ENCODE results near the gene CBR1.

Gene CBR1

DNA sequence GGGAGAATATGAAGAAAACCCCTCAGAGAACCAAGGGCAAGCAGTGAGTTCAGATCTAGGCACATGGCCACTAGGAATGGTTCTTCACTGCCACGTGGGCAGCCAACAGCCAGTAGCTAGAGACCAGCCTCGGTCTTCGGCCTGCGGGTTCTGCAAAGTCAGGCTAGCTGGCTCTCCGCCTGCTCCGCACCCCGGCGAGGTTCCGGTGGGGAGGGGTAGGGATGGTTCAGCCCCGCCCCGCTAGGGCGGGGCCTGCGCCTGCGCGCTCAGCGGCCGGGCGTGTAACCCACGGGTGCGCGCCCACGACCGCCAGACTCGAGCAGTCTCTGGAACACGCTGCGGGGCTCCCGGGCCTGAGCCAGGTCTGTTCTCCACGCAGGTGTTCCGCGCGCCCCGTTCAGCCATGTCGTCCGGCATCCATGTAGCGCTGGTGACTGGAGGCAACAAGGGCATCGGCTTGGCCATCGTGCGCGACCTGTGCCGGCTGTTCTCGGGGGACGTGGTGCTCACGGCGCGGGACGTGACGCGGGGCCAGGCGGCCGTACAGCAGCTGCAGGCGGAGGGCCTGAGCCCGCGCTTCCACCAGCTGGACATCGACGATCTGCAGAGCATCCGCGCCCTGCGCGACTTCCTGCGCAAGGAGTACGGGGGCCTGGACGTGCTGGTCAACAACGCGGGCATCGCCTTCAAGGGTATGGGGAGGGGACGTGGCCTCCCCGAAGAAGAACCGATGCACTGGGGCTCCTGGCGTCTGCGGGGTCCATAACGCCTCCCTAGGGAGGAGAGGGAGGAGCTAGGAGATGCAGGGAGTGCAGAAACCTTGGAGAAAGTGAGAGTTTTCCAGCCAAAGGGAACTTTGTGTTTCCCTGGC is at the start of gene CBR1:
Gene CBR1, plus strand, starts transcription at position 312 of the 871 bp plus-strand sequence. Its CDS starts 92 bp downstream, at position 404.
- peak; percentile 67 for DNase-seq

DNA sequence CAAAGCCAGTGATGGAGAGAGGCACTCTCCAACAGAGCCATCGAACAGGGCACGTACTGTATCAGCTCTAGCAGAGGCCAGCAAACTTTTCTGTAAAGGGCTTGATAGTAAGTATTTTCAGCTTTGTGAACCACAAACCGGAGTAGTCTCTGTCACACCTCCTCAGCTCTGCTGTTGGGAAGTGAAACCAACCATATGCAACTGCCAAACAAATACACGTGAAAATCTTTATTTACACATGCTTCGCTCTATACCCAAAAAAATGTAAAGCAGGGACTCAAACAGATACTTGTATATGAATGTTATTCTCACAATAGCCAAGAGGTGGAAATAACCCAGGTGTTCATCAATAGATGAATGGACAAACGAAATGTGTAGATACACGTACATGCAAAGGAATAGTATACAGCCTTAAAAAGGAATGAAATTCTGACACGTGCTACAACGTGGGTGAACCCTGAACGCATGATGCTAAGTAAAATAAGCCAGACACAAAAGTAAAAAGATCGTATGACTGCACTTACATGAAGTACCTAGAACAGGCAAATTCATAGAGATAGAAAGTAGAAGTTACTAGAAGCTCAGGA is 48.5 kb upstream of the CBR1 start:
- DNase-seq: no peak

DNA sequence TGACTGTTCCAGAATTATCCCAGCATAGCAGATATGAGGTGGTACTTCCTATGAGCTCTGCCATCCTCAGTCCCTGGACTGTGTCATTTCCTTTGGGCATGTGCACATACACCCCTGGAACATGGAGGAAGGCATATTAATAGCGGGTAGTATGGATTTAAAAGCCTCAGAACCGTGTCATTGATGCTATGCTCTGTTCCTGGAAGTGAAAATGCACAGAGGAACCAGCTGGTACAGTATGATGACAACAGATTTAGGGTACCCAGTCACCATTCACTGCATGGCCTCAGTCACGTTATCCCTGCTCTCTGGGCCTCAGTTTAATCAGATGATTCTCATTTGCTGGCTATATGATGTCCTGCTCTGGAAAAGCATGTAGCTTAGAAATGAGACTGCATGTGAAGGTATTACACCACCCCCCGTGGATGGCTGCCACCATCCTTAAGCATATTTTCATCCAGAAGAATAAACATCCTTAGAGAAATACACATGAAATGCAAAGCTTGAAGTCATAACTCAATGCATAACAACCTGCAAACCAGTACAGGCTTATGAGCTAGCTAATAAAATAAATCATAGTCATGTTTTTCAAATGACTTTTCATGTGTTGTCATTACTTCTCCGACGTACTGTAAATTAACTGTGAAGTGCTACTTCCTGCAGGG is 47.3 kb upstream of the CBR1 start:
- DNase-seq: no peak

DNA sequence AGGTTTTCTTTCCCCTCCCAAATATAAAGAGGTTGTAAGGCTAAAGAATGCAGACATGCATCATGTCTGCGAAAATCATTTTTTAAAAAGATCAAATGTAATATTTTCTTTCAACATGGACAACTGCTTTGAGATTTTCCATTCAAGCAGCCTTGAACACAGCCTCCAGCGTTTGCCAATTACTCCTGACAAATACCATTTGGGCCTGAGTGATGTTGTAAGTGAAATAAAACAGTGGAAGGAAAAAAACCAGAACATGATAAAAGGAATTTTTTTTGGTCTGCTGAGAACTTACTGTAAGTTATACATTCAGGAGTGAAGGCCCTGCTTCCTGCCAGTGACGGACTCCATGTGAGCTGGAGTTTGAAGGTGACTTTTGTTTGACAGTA is 46.7 kb upstream of the CBR1 start:
- DNase-seq: no peak

DNA sequence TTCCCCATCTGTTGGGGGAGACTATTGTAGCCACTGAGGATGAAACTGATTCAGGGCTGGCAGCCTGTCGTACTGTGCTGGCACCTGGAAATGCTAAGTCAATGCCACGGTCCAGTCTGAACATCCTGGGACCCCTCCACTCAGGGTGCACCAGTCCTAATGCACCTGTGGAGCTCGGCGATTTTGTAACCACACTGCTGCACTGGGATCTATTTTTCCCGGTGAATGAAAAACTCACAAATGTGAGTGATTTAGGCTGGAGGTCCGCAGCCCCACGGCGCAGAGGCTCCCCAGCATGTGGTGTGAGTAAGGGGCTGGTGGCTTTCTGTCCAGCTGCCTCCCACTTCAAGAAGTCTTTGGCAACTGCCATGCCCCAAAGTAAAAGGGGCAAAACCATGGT is 45.0 kb upstream of the CBR1 start:
- DNase-seq: no peak

DNA sequence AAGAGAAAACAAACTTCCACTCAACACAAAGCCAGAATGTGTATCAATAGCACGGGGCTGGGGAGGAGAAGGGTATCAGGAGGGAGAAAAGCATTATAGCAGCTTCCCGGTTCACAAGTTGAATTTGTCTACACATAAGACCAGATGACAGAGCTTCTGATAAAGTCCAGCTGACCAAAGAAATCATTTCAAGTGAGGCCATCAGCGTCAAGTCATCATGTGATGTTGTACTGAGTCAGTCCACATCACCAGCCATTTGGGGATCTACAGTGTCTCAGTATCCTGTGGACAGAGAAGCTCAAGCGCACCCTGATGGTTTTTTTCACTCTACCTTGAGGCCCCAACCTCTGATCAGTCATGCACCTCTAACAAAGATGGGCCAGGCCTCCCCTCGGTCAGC is 42.5 kb upstream of the CBR1 start:
- DNase-seq: no peak

DNA sequence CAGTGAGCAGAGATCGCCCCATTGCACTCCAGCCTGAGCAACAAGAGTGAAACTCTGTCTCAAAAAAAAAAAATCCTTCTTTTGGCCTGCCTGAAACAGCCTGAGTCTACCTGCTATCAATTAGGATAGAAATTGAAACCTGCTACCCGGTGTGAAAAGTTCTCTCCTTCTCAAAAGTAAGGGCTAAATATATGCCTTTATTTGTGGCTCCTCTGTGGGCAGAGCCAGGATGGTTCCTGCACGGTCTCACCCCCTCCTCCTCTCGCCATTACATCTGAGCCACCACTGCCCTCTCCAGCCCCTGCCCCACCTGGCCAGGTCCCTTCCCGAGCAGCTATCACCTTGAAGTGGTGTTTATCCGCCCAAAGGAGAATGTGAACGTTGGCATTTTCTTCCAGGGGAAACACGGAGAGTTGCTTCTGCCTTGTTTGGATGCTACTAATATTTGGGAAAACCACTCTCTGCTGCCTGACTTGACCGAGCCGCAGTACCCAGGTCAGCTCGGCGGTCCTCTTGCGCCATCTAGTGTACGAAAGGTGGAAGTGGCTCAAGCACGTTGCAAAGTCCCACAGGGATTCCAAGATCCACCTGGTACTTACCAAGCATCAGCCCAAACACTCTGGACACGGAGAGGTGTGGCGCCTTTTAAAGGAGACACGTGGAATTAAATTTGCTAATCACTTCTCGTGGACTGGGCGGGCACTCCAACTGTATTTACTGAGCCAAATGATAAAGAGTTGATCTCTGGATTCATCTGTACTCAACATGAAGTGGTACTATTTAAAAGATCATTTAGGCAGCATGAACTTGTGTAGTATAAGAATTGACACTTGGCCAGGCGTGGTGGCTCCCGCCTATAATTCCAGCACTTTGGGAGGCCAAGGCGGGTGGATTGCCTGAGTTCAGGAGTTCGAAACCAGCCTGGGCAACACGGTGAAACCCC is 41.4 kb upstream of the CBR1 start:
- DNase-seq: peak; percentile 85

DNA sequence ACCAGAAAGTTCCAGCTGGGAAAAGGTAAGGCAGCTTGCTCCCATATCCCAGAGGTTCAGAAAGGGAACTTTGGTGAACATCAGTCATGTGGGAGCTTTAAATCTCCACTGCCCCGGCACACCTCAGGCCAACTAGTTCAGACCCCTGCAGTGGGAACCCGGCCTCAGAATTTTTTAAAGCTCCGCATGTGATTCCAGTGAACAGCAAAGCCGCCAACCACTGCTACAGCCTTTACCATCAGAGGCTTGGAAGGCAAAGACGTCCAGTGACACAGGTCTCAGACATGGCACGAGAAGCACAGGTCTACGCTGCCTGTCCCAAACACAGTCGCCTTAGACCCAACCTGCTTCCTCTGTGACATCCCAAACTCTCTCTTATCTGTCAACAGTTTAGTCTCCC is 40.5 kb upstream of the CBR1 start:
- DNase-seq: no peak

DNA sequence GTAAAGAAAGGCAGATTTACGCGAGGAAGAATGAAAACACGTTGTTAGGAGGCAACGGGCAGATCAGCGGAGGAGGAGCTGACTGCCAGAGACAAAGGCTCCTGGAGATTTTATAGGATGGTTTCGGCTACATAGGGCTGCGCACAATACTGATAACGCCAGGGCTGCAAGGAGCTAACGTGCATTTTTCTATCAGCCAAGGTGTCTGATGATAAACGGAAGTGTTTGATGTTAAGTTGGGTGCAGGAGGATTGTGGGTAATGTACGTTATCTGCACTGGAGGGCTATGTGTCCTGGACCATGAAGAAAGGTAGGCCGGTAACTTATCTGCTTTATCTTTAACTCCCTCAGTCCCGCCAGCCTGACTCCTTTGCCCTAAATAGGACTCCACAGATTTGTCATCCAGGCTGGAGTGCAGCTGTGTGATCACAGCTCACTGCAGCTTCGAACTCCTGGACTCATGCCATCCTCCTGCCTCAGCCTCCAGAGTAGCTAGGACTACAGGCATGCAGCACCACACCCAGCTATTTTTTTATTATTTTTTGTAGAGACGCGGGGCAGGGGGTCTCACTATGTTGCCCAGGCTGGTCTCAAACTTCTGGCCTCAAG is 39.1 kb upstream of the CBR1 start:
- no peak for DNase-seq

DNA sequence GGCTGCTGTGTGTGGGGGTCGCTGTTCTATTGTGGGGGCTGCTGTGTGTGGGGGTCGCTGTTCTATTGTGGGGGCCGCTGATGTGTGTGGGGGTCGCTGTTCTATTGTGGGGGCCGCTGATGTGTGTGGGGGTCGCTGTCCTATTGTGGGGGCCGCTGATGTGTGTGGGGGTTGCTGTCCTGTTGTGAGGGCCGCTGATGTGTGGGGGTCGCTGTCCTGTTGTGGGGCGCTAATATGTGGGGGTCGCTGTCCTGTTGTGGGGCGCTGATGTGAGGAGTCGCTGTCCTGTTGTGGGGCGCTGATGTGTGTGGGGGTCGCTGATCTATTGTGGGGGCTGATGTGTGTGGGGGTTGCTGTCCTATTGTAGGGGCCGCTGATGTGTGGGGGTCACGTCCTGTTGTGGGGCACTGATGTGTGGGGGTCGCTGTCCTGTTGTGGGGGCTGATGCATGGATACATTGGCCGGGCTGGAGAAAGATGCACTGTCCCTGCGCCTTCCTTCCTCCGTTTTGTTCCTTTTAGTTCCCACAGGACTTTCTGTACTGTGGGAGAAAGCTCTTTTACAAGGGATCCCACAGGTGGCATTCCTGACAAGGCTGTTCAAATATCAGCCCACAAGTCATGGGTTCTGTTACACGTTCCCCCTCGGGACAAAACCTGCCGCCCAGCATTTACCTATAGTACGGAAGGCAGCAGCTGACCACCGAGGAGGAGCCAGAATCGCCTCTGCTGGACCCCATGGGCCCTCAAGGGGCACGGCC is 37.0 kb upstream of the CBR1 start:
- no peak for DNase-seq

DNA sequence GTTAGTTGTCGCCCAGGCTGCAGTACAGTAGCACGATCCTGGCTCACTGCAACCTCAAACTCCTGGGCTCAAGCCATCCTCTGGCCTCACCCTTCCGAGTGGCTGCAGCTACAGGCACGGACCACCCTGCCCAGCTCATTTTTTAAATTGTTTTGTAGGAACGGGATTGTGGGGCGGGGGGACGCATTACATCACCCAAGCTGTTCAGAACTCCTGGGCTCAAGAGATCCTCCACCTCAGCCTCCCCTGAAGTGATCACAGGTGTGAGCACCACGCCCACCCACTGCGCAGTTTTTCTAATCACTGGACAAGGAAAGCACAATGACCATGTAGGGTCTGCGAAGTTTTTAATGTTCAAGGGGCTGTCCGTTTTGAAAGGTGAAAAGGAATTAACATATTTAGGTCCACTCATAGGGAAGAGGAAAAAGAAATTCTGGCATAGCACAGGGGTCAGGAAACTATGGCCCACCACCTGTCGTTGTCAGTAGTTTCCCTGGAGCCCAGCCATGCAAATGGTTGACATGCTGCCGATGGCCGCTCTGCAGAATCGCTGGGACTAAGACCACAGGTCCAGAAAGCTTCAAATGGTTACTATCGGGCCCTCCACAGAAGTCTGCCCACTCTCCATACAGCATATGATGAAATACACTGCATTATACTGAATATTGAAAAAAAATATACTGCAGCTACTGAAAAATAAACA is 35.5 kb upstream of the CBR1 start:
- no peak for DNase-seq

DNA sequence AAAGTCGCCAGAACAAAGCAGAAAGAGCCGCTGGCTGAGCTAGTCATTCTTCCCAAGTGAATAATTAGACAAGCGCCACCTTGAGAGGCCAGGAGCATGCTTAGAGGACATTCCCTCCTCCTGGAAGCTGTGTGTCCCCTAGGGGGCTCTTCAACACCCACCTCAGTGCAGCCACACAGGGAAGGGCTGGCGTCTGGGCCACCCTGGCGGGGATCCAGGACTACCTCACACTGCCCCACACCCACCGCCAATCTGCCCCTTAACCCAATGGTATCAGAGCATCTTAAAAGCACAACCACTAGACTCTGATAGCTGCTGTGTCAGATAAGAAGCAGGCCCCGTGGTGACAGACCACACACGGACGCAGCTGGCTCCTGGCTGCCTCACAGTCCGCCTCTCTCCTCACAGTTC is 34.4 kb upstream of the CBR1 start:
- no peak for DNase-seq

DNA sequence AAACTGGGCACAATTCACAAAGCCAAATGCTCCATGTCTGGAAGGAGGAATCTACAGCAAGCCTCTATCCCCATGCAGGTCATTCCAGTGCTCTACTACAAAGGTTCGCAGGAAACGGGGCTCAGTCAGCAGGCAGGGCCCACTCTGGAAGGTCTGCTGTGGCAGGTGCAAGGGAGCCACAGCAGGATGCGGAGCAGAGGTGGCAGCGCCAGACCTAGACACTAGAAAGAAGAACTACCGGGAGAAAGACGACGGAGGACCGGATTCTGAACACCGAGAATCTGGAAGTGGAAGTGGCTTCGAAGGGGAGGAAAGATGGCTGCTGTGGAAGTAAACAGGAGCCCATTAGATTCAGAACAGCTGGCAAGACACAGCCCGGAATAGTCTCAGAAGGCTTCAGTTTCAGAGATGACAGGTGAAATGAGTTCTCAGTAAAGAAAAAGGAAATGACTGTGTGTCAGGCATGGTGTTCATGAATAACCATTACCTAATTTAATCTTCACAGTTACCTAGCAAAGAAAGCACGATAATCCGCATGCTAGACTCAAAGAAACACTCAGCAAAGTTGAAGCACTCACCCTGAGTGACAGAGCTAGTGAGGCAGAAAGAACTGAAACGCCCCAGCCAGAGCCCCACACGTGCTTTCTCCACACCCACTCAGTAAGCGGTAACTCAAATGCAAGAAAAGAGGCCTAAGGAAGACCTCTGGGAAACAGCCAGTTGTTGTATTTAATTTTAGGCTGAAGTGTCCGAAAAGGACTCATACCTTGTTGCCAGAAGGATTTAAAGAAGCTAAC is 30.9 kb upstream of the CBR1 start:
- DNase-seq: no peak

DNA sequence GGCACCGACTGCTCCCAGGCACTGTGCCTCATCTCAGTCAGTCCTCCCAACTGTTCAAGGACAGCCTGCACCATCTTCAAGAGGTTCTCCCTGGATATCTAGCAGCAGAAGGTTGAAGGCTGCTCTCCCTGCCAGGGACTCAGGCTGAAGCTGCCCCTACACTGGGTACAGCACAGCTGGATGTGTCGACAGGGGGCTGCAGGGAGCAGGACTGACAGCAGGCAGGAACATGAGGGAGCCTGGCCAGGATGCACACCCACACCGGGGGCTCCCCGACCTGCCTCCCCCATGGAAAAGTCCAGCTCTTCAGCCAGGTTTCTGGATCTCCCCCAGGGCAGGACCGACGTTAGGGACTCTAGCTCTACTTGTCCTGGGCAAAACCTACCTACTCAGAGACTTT is 30.0 kb upstream of the CBR1 start:
- DNase-seq: no peak

DNA sequence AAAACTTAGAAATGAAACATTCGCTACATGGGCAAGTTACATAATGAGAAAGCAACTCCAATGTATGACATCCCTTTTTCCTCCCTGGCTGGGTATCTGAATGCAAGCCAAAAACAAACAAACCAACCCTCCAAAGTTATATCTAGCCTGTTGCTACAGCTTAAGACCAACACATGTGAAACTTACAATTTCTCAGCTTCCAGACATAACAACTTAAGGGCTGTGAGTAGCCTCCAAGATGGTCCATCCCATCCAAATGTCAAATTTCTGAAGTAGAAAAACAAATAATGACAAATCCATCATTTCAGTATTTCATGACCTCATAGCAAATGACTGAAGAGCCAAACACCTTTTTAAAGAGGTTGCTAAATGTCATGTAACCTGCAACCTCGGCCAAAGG is 29.4 kb upstream of the CBR1 start:
- no peak for DNase-seq

DNA sequence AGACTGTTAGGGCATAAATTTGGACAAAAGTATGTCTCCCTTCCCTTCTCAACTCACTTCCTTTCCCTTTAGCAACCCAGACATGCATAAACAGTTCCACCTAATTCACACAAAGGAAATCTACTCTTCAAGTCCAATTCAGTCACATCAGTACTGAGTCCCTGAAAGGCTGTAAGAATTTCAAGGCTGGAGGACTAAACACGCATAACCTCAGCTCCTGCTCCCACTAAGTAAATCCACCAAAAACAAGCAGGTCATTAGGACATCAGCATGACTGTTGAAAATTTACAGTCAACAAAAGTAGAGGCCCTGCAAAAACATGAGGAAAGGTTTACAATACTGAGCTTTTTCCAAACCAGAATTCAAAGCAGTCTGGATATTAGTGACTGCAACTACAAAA is 27.9 kb upstream of the CBR1 start:
- no peak for DNase-seq

DNA sequence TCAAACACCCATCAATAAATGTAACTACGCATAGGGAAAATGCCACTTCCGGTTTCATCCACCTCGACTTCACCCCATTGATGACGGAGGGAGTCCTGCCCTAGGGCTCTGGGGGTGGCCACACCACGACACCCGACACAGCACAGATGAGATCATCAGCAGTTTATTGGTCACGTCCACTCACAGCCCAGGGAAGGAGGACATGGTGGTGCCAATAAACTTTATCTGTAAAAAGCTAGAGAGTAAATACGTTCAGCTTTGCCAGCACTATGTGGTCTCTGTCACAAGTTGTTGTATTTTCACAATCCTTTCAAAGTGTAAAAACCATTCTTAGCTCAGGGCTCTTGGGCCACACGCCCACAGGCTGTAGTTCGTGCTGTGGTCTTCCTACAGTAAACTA is 25.8 kb upstream of the CBR1 start:
- DNase-seq: no peak

DNA sequence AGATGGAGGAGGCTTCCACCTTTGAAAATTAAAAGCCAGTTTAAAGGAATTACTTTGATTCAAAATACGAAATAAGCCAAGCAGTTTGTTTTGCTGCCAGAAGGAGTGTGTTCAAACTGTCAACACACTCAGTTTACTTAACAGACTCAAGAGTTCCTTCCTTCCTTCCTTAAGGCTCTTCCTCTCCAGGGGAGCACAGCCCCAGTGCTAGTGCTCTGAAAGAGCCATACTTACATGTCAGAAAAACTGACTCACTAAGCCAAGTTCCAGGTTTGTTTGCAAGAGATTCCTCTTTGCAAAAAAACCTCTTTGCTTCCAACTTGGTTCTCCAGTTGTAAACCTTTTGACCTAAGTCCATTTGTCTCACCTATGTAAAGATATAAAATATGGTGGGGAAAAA is 23.8 kb upstream of the CBR1 start:
- no peak for DNase-seq

DNA sequence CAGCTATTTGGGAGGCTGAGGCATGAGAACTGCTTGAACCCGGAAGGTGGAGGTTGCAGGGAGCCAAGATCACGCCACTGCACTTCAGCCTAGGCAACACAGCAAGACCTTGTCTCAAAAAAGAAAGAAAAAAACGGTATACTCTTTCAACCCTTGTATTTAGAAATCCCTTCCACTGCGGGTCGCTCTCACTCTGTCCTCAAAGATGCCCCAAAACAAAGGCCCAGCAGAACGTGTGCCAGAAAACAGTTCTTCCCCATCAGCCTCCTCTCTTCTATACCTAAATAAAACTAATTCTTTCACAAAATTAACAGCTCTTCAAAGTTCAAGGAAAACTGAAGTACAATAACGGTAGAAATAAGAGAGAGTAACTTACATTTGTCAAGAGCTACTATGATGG is 22.7 kb upstream of the CBR1 start:
- DNase-seq: no peak

DNA sequence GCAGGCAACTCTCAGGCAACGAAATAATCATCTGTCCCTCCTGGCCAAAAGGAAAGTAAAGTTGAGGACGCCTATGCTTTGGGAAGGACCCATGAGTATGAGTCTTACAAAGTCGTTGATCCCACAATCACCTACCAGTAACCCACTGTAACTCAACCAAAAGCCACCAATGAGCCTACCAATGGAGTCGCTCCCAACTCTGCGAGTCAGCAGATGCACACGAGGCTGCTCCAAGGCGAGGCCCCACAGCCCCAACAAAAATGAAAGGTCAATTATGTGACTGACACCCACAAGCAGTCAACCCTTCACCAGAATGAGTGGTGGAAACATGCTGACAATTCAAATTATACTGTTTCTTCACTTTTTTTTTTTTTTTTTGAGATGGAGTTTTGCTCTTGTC is 21.5 kb upstream of the CBR1 start:
- no peak for DNase-seq
